Keratinocyte (primary cell): ENCODE results near the gene PXDC1. TPM values are rescaled to one million over a fixed set of nuclear protein-coding genes. Genes with fewer than 3 reads are reported as not detected.

Experiments
- DNase-seq: peaks from one replicate; pipeline ENCODE4 v3.0.0-alpha.2; 2011; ENCODE audit warnings: low read depth, missing footprints, low spot score
- FAIRE-seq: peaks from 2 replicates; lab custom pipeline; 2011; peaks lifted over from hg19 to GRCh38; lab: Jason Lieb, UNC
- H2AFZ ChIP-seq: 2 replicates; pipeline ENCODE4 v1.6.0; 2012; ENCODE audit warnings: low read length, control low read depth, inconsistent platforms; ENCODE audit not compliant: control insufficient read depth
- H3K27ac ChIP-seq: 2 replicates; pipeline ENCODE4 v1.5.1; 2011; ENCODE audit warnings: low read length; ENCODE audit not compliant: control insufficient read depth, insufficient read depth
- H3K27me3 ChIP-seq: 3 replicates; pipeline ENCODE4 v1.6.0; 2011; ENCODE audit warnings: low read length; ENCODE audit not compliant: control insufficient read depth, insufficient read depth; ENCODE audit errors: extremely low read depth
- H3K36me3 ChIP-seq, 2 experiments: 2 replicates in 1 of 2; 3 replicates in 1 of 2; pipeline ENCODE4 v1.5.1; 2011; ENCODE audit warnings: low read length in 2 of 2, mild to moderate bottlenecking in 1 of 2; ENCODE audit not compliant: control insufficient read depth in 2 of 2, insufficient read depth in 2 of 2; ENCODE audit errors: extremely low read depth in 1 of 2
- H3K4me1 ChIP-seq: 3 replicates; pipeline ENCODE4 v1.5.1; 2011; ENCODE audit warnings: low read length; ENCODE audit not compliant: control insufficient read depth, insufficient read depth; ENCODE audit errors: extremely low read depth
- H3K4me2 ChIP-seq: 3 replicates; pipeline ENCODE4 v1.6.0; 2011; ENCODE audit warnings: low read depth, low read length; ENCODE audit not compliant: control insufficient read depth, insufficient read depth; ENCODE audit errors: extremely low read depth
- H3K4me3 ChIP-seq, 3 experiments: fragments of 200-600 bp in 1 of 3; sonication (generic) in 1 of 3; 2 replicates in 2 of 3; 3 replicates in 1 of 3; pipeline ENCODE4 v1.5.1; 2011 to 2016; ENCODE audit warnings: low read length in 3 of 3, mild to moderate bottlenecking in 3 of 3, control low read depth in 2 of 3, inconsistent platforms in 1 of 3, low read depth in 1 of 3, mixed read lengths in 1 of 3, mixed run types in 1 of 3, moderate library complexity in 1 of 3; ENCODE audit not compliant: control insufficient read depth in 2 of 3, insufficient read depth in 2 of 3; ENCODE audit errors: extremely low read depth in 1 of 3
- H3K79me2 ChIP-seq: 2 replicates; pipeline ENCODE4 v1.6.0; 2012; ENCODE audit warnings: low read length; ENCODE audit not compliant: control insufficient read depth, insufficient read depth
- H3K9ac ChIP-seq: 3 replicates; pipeline ENCODE4 v1.6.0; 2011; ENCODE audit warnings: low read length; ENCODE audit not compliant: control insufficient read depth, insufficient read depth; ENCODE audit errors: extremely low read depth
- H3K9me1 ChIP-seq: 3 replicates; pipeline ENCODE4 v1.6.0; 2011; ENCODE audit warnings: low read length; ENCODE audit not compliant: control insufficient read depth, insufficient read depth; ENCODE audit errors: extremely low read depth
- H3K9me3 ChIP-seq: 2 replicates; pipeline ENCODE4 v1.5.1; 2012; ENCODE audit warnings: low read depth, low read length; ENCODE audit not compliant: control insufficient read depth
- H4K20me1 ChIP-seq: 3 replicates; pipeline ENCODE4 v1.6.0; 2011; ENCODE audit warnings: low read length; ENCODE audit not compliant: control insufficient read depth, insufficient read depth; ENCODE audit errors: extremely low read depth
- CTCF ChIP-seq, 3 experiments: IDR thresholded peaks in 1 of 3; conservative IDR thresholded peaks in 1 of 3; optimal IDR thresholded peaks in 1 of 3; 2 replicates in 2 of 3; 3 replicates in 1 of 3; pipeline versions ENCODE3 to v1.5.1; 2011; ENCODE audit warnings: low read length in 3 of 3, mild to moderate bottlenecking in 3 of 3, moderate library complexity in 2 of 3, control low read depth in 1 of 3, inconsistent platforms in 1 of 3; ENCODE audit not compliant: insufficient read depth in 2 of 3; ENCODE audit errors: extremely low read depth in 1 of 3
- EZH2 ChIP-seq: IDR thresholded peaks from one replicate; pipeline ENCODE4 v1.6.1; 2012; ENCODE audit warnings: inconsistent platforms, mild to moderate bottlenecking, low read length, moderate library complexity
- dilution Hi-C: fragments of 300-500 bp; cut with MboI; formaldehyde crosslinking; loops from one replicate; pipeline ENCODE4 v1.7.0; 2020; ENCODE audit warnings: low sequenced_read_pairs; ENCODE audit not compliant: extremely low pct_ligation_motif_present
- polyA plus RNA-seq, 5 experiments: library from polyadenylated mRNA; depleted of rRNA in 3 of 5; stranded (reverse) in 3 of 5; stranded (forward) in 1 of 5; unstranded in 1 of 5; fragments of >200 nt; gene quantifications; 1 replicate in 1 of 5; 2 replicates in 3 of 5; 3 replicates in 1 of 5; pipeline versions ENCODE4 v1.2.1 to v1.2.3, GENCODE V29; 2011 to 2012; ENCODE audit warnings: missing spikeins in 2 of 5, low read depth in 1 of 5, low replicate concordance in 1 of 5

The PXDC1 gene
- polyA plus RNA-seq, 1 donor (not counting 4 experiments of a cell fraction or from before 2014, with no cell fraction given) = 17.1 TPM

DNA sequence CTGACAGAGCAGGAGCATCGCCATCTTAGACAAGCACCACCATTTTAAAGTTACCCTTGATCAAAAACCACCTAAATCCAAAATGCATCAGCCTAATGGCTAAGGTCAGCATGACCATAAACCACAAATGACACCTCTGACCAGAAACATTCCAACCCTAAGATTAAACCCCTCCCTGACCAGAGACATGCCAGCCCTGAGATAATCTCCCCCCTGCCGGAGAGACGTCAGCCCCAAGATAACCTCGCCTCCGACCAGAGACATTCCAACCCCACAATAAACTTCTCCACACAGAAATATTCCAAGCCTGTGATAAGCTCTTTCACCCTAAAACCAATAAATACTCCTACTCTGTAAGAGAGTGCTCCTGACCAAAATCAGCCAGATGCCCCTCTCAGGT lies 53.5 kb downstream of the PXDC1 start:
- Histone ChIP-seq H4K20me1 (no peaks in the 10 kb centered on the region), H3K27ac (no peak overlapping the region), H3K36me3 (no peaks in the 10 kb centered on the region), H2AFZ (no peak overlapping the region), H3K4me1 (no peaks in the 10 kb centered on the region), H3K4me2 (no peak overlapping the region), H3K79me2 (no peaks in the 10 kb centered on the region), H3K9ac (no peak overlapping the region), H3K9me3 (no peaks in the 10 kb centered on the region), H3K4me3 (no peak overlapping the region), H3K27me3 (no peaks in the 10 kb centered on the region), H3K9me1 (no peaks in the 10 kb centered on the region)
- DNase-seq (no peak), FAIRE-seq (no peak)
- TF ChIP-seq CTCF (optimal IDR thresholded peaks at IDR 0.05 in 1 of 3, IDR thresholded peaks at IDR 0.05 in 1 of 3, conservative IDR thresholded peaks at IDR 0.05 in 1 of 3; ENCODE audit: extremely low read depth in 1 of 3, insufficient read depth in 2 of 3, low read length in 3 of 3) (no peak), EZH2 (no peak)
- dilution Hi-C loops = no loop called here

- no peaks in the 10 kb centered on the region for H3K9me3 ChIP-seq
- no peaks in the 10 kb centered on the region for H3K4me1 ChIP-seq
- H3K79me2 ChIP-seq = no peaks in the 10 kb centered on the region
- DNase-seq (peak; percentile 1), FAIRE-seq (peak; percentile 32)
- dilution Hi-C loops = no loop called here
- no peaks in the 10 kb centered on the region for H3K36me3 ChIP-seq
- no peaks in the 10 kb centered on the region for H3K9me1 ChIP-seq
- H4K20me1 ChIP-seq = no peaks in the 10 kb centered on the region
- TF ChIP-seq EZH2 = no peak
- TF ChIP-seq CTCF (optimal IDR thresholded peaks at IDR 0.05 in 1 of 3, IDR thresholded peaks at IDR 0.05 in 1 of 3, conservative IDR thresholded peaks at IDR 0.05 in 1 of 3; ENCODE audit: extremely low read depth in 1 of 3, insufficient read depth in 2 of 3, low read length in 3 of 3) = no peak
- no peak overlapping the region for H2AFZ ChIP-seq
- no peak overlapping the region for H3K9ac ChIP-seq
- no peak overlapping the region for H3K4me2 ChIP-seq
- H3K27me3 ChIP-seq = no peaks in the 10 kb centered on the region
- H3K27ac ChIP-seq = no peak overlapping the region
- no peak overlapping the region for H3K4me3 ChIP-seq
Observed at GRCh38 chr6:3697609-3698008, 53.9 kb downstream of the PXDC1 start.
